Posterior vena cava (tissue), 2 donors: ENCODE results near the gene GRAMD1B. TPM values are rescaled to one million over a fixed set of nuclear protein-coding genes. Genes with fewer than 3 reads are reported as not detected.

Experiments used
- DNase-seq: peaks from one replicate; pipeline ENCODE4 v3.0.0-alpha.2; 2020; ENCODE audit warnings: low spot score
- intact Hi-C, 2 donors: fragments of 100-400 bp; cut with DNase I; formaldehyde crosslinking; loops; one replicate each; pipeline versions ENCODE4 v1.14.1 to v1.14.2; 2022 to 2023
- total RNA-seq, 2 donors: library from RNA; stranded (reverse); fragmentation: NEBNext Ultra II Directional; extraction: Animal tissue kit (Norgen Biotek cat#: 25700); gene quantifications; one replicate each; pipeline ENCODE4 v1.2.1, GENCODE V29; 2021
- donor health status: DM: yes; HTN: yes; CAD: no.
- donor health status: DM: yes; HTN: yes; CAD: no.

GRAMD1B gene
- total RNA-seq, 2 donors from 2014 or later = 3.3 to 5.9 TPM

GRCh38 chr11:123545726-123546270, 115.7 kb downstream of the GRAMD1B start:
- DNase-seq = no peak
- intact Hi-C loops = no loop called here

- intact Hi-C loops = no loop called here
- DNase-seq = no peak
These were observed 116.4 kb downstream of the GRAMD1B start for GRCh38 chr11:123546515-123546914.

GRCh38 chr11:123547180-123547579, 117.1 kb downstream of the GRAMD1B start:
- intact Hi-C loops = no loop called here
- no peak for DNase-seq

- intact Hi-C loops = no loop called here
These were observed 118.7 kb downstream of the GRAMD1B start for GRCh38 chr11:123548774-123549173.

GRCh38 chr11:123549926-123550917, 120.2 kb downstream of the GRAMD1B start:
- DNase-seq = no peak
- intact Hi-C loops = no loop called here

More at GRCh38 chr11:123548774-123549173, 118.7 kb downstream of the GRAMD1B start:
- no peak for DNase-seq

GRCh38 chr11:123551079-123551478, 121.0 kb downstream of the GRAMD1B start:
- no peak for DNase-seq
- intact Hi-C loops = no loop called here

GRCh38 chr11:123556633-123557032, 126.6 kb downstream of the GRAMD1B start:
- no peak for DNase-seq
- intact Hi-C loops = no loop called here

- intact Hi-C loops = no loop called here
- DNase-seq = no peak
These were observed 128.7 kb downstream of the GRAMD1B start for GRCh38 chr11:123558536-123559315.

GRCh38 chr11:123559523-123559955, 129.5 kb downstream of the GRAMD1B start:
- intact Hi-C loops = no loop called here
- DNase-seq = no peak

- peak; percentile 88 for DNase-seq
- intact Hi-C loops = no loop called here
These were observed 129.9 kb downstream of the GRAMD1B start for GRCh38 chr11:123560006-123560405.

GRCh38 chr11:123561431-123561800, 131.3 kb downstream of the GRAMD1B start:
- intact Hi-C loops = no loop called here
- no peak for DNase-seq

GRCh38 chr11:123562158-123562557, 132.1 kb downstream of the GRAMD1B start:
- DNase-seq = no peak
- intact Hi-C loops = no loop called here

GRCh38 chr11:123562829-123563228, 132.8 kb downstream of the GRAMD1B start:
- intact Hi-C loops = no loop called here
- no peak for DNase-seq

GRCh38 chr11:123564221-123564620, 134.2 kb downstream of the GRAMD1B start:
- DNase-seq = no peak
- intact Hi-C loops = no loop called here

GRCh38 chr11:123566852-123567251, 136.8 kb downstream of the GRAMD1B start:
- no peak for DNase-seq
- intact Hi-C loops = no loop called here

GRCh38 chr11:123567466-123567865, 137.4 kb downstream of the GRAMD1B start:
- no peak for DNase-seq
- intact Hi-C loops = no loop called here

- no peak for DNase-seq
- intact Hi-C loops = no loop called here
These were observed 138.3 kb downstream of the GRAMD1B start for GRCh38 chr11:123568367-123568870.

- intact Hi-C loops = no loop called here
- no peak for DNase-seq
These were observed 139.3 kb downstream of the GRAMD1B start for GRCh38 chr11:123569393-123569792.

- intact Hi-C loops = loop anchor here in 1 of 2 donors (10.0 kb wide), 1 partner anchor 56 kb away; no protein-coding TSS in a partner anchor
These were observed 141.0 kb downstream of the GRAMD1B start for GRCh38 chr11:123570939-123571580.

More at GRCh38 chr11:123570939-123571580, 141.0 kb downstream of the GRAMD1B start:
- DNase-seq = no peak
